ENCODE measurements around the gene NLRP6. TPM values are rescaled to one million over a fixed set of nuclear protein-coding genes. Genes with fewer than 3 reads are reported as not detected.
A peak's percentile ranks its signal among the peaks of the same experiment; 100 is the strongest.
"Not testable (repeated sequence)": the region's sequence is repeated elsewhere in the genome, so short reads cannot be mapped to it uniquely, and the experiment has no call there.

Gene NLRP6
- total RNA-seq, 2 experiments from 2014 or later = 5.5 to 6.5 TPM

- Mint-ChIP-seq H3K4me1 (peaks cover 2% of the 10 kb centered on the region), H3K36me3 (ENCODE audit: low read depth) (no peaks in the 10 kb centered on the region), H3K27ac (no peak overlapping the region), H3K4me3 (no peak overlapping the region), H3K9me3 (no peaks in the 10 kb centered on the region), H3K27me3 (no peaks in the 10 kb centered on the region)
- ChIA-PET CTCF (interaction anchor here (2.5 kb wide), 1 partner anchor 11 kb away, joined by 16 read pairs; no protein-coding TSS in a partner anchor), POLR2A (no interaction called here)
- DNase-seq = no peak
Observed at GRCh38 chr11:261624-262023, 16.6 kb upstream of the NLRP6 start.

- H3K36me3 Mint-ChIP-seq (ENCODE audit: low read depth) = peaks cover 18% of the 10 kb centered on the region
- H3K27me3 Mint-ChIP-seq = no peaks in the 10 kb centered on the region
- H3K4me1 Mint-ChIP-seq = peaks cover 39% of the 10 kb centered on the region
- peak overlapping the region; percentile 67 for H3K4me3 Mint-ChIP-seq
- peak; percentile 33 for DNase-seq
- ChIA-PET POLR2A (no interaction called here), CTCF (interaction anchor here (1.0 to 2.3 kb wide), 5 partner anchors 13 to 252 kb away, joined by 3 to 7 read pairs (median 3); no protein-coding TSS in a partner anchor)
- H3K9me3 Mint-ChIP-seq = no peaks in the 10 kb centered on the region
- H3K27ac Mint-ChIP-seq = peak overlapping the region; percentile 78
Observed at GRCh38 chr11:266676-267439, 11.3 kb upstream of the NLRP6 start.

DNA sequence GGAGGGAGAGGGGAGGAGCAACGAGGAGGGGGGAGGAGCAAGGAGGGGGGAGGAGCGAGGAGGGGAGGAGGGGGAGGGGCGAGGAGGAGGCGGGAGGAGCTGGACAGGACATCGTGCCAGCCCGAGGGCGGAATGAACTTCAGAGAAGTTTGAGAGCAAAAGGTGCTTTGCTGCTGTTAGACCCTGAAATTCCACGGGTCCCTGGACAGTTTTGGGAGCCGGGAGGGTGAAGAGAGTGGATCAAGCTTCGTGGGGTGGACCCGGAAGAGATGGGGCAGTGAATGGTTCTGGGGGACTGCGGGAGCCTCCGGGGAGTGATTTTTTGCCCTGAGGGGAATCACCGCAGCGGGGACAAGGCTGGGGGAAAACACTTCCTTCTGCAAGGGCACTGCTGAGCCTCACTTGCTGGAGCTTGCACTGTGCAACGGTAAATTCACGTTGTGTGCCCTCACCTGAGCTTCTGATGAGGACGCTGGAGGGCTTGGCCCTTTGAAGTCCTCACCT is 10.7 kb upstream of the NLRP6 start:
- POLR2A ChIA-PET = interaction anchor here (0.5 to 1.1 kb wide), 2 partner anchors 12 to 45 kb away, joined by 3 read pairs; no protein-coding TSS in a partner anchor
- Mint-ChIP-seq H3K27me3 (no peaks in the 10 kb centered on the region), H3K36me3 (ENCODE audit: low read depth) (peaks cover 19% of the 10 kb centered on the region), H3K9me3 (no peaks in the 10 kb centered on the region), H3K4me1 (peaks cover 40% of the 10 kb centered on the region), H3K4me3 (peak overlapping the region; percentile 78), H3K27ac (peak overlapping the region; percentile 98)
- CTCF ChIA-PET = interaction anchor here (0.9 to 2.3 kb wide), 8 partner anchors 12 to 251 kb away, joined by 3 to 7 read pairs (median 4); no protein-coding TSS in a partner anchor
- peak; percentile 67 for DNase-seq

GRCh38 chr11:268716-269145 is 9.5 kb upstream of the NLRP6 start:
- ChIA-PET CTCF (interaction anchor here (0.7 to 2.3 kb wide), 7 partner anchors 11 to 250 kb away, joined by 3 to 7 read pairs (median 4); no protein-coding TSS in a partner anchor), POLR2A (interaction anchor here (1.1 kb wide), 1 partner anchor 10 kb away, joined by 3 read pairs; no protein-coding TSS in a partner anchor)
- DNase-seq = peak; percentile 81
- peak overlapping the region; percentile 78 for H3K4me3 Mint-ChIP-seq
- H3K27me3 Mint-ChIP-seq, H3K9me3 Mint-ChIP-seq: not testable (repeated sequence)
- H3K27ac Mint-ChIP-seq = peak overlapping the region; percentile 98
- H3K36me3 Mint-ChIP-seq (ENCODE audit: low read depth) = peaks cover 19% of the 10 kb centered on the region
- peaks cover 40% of the 10 kb centered on the region for H3K4me1 Mint-ChIP-seq

GRCh38 chr11:269146-269890 is 8.9 kb upstream of the NLRP6 start:
- no peaks in the 10 kb centered on the region for H3K9me3 Mint-ChIP-seq
- DNase-seq = peak; percentile 73
- ChIA-PET POLR2A (no interaction called here), CTCF (interaction anchor here (1.0 to 2.3 kb wide), 3 partner anchors 18 to 249 kb away, joined by 3 to 7 read pairs (median 6); no protein-coding TSS in a partner anchor)
- peaks cover 19% of the 10 kb centered on the region for H3K36me3 Mint-ChIP-seq (ENCODE audit: low read depth)
- peak overlapping the region; percentile 78 for H3K4me3 Mint-ChIP-seq
- H3K27me3 Mint-ChIP-seq = peaks cover 8% of the 10 kb centered on the region
- peaks cover 40% of the 10 kb centered on the region for H3K4me1 Mint-ChIP-seq
- H3K27ac Mint-ChIP-seq = peak overlapping the region; percentile 98

GRCh38 chr11:270451-271318 is 7.5 kb upstream of the NLRP6 start:
- Mint-ChIP-seq H3K36me3 (ENCODE audit: low read depth) (peaks cover 19% of the 10 kb centered on the region), H3K9me3 (no peaks in the 10 kb centered on the region), H3K4me1 (peaks cover 40% of the 10 kb centered on the region), H3K27ac (peak overlapping the region; percentile 98), H3K4me3 (no peak overlapping the region), H3K27me3 (peaks cover 17% of the 10 kb centered on the region)
- CTCF ChIA-PET = interaction anchor here (1.1 to 1.2 kb wide), 2 partner anchors 10 to 20 kb away, joined by 3 read pairs; no protein-coding TSS in a partner anchor
- no peak for DNase-seq
- POLR2A ChIA-PET = no interaction called here

- Mint-ChIP-seq H3K27ac (peak overlapping the region; percentile 25), H3K4me1 (peaks cover 40% of the 10 kb centered on the region), H3K4me3 (no peak overlapping the region), H3K27me3 (peaks cover 22% of the 10 kb centered on the region), H3K9me3 (peaks cover 5% of the 10 kb centered on the region), H3K36me3 (ENCODE audit: low read depth) (peaks cover 24% of the 10 kb centered on the region)
- CTCF ChIA-PET = interaction anchor here (1.1 to 1.2 kb wide), 2 partner anchors 10 to 21 kb away, joined by 3 read pairs; no protein-coding TSS in a partner anchor
- DNase-seq = no peak
- POLR2A ChIA-PET = no interaction called here
Observed at GRCh38 chr11:271319-271715, 6.9 kb upstream of the NLRP6 start.

- no peak overlapping the region for H3K4me3 Mint-ChIP-seq
- no peak for DNase-seq
- H3K4me1 Mint-ChIP-seq = peaks cover 42% of the 10 kb centered on the region
- H3K36me3 Mint-ChIP-seq (ENCODE audit: low read depth) = peaks cover 34% of the 10 kb centered on the region
- H3K27ac Mint-ChIP-seq = no peak overlapping the region
- ChIA-PET CTCF (interaction anchor here (0.7 to 1.2 kb wide), 2 partner anchors 22 to 90 kb away, joined by 3 read pairs; no protein-coding TSS in a partner anchor), POLR2A (no interaction called here)
- H3K9me3 Mint-ChIP-seq = peaks cover 11% of the 10 kb centered on the region
- peaks cover 29% of the 10 kb centered on the region for H3K27me3 Mint-ChIP-seq
Observed at GRCh38 chr11:272195-272930, 5.8 kb upstream of the NLRP6 start.

GRCh38 chr11:272931-273198 is 5.3 kb upstream of the NLRP6 start:
- H3K4me3 Mint-ChIP-seq = no peak overlapping the region
- peaks cover 36% of the 10 kb centered on the region for H3K36me3 Mint-ChIP-seq (ENCODE audit: low read depth)
- ChIA-PET CTCF (no interaction called here), POLR2A (no interaction called here)
- H3K27me3 Mint-ChIP-seq = peaks cover 32% of the 10 kb centered on the region
- peaks cover 14% of the 10 kb centered on the region for H3K9me3 Mint-ChIP-seq
- no peak for DNase-seq
- H3K4me1 Mint-ChIP-seq = peaks cover 43% of the 10 kb centered on the region
- no peak overlapping the region for H3K27ac Mint-ChIP-seq

GRCh38 chr11:276219-276618 is 2.0 kb upstream of the NLRP6 start:
- H3K9me3 Mint-ChIP-seq = peaks cover 14% of the 10 kb centered on the region
- no peak overlapping the region for H3K4me3 Mint-ChIP-seq
- ChIA-PET POLR2A (no interaction called here), CTCF (interaction anchor here (0.7 to 1.1 kb wide), 2 partner anchors 26 to 243 kb away, joined by 3 read pairs; no protein-coding TSS in a partner anchor)
- H3K4me1 Mint-ChIP-seq = peaks cover 32% of the 10 kb centered on the region
- peaks cover 35% of the 10 kb centered on the region for H3K36me3 Mint-ChIP-seq (ENCODE audit: low read depth)
- DNase-seq = no peak
- peaks cover 44% of the 10 kb centered on the region for H3K27me3 Mint-ChIP-seq
- no peak overlapping the region for H3K27ac Mint-ChIP-seq

DNA sequence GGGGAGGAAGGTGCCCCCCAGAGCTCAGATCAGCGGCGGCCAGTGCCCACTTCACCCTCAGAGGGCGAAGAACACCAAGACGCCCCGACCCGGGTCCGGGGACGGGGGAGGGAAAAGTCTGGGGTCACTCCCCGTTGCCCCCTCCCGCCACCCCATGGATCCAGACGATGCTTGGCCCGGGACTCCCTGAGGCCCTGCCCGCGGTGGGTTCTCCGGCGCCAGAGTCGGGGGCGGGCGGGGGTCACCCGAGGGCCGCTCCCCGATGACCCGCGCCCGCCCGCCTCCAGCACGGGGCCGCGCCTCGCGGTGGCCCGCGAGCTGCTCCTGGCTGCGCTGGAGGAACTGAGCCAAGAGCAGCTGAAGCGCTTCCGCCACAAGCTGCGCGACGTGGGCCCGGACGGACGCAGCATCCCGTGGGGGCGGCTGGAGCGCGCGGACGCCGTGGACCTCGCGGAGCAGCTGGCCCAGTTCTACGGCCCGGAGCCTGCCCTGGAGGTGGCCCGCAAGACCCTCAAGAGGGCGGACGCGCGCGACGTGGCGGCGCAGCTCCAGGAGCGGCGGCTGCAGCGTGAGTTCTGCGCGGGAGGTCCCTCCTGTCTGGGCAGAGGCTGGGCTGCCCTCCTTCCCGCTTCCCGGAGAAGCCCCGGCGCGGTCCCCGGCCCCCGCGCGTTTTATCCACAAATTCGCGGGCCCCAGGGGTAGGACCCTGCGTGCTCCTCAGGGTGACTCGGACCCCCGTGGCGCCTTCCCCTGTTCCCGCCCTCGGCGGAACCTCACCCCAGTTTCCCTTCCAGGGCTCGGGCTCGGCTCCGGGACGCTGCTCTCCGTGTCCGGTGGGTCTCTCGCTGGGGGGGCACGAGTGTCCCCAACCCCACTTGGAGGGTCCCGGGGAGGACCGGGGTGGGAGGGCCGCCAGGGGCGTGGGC is 1.1 kb downstream of the NLRP6 start:
- peaks cover 60% of the 10 kb centered on the region for H3K27me3 Mint-ChIP-seq
- ChIA-PET CTCF (interaction anchor here (0.9 to 3.9 kb wide), 4 partner anchors 8 to 28 kb away, joined by 4 to 15 read pairs (median 7); no protein-coding TSS in a partner anchor), POLR2A (interaction anchor here (0.5 to 1.0 kb wide), 2 partner anchors 11 to 31 kb away, joined by 3 read pairs; no protein-coding TSS in a partner anchor)
- H3K4me1 Mint-ChIP-seq = peaks cover 53% of the 10 kb centered on the region
- peak overlapping the region; percentile 88 for H3K27ac Mint-ChIP-seq
- peaks cover 14% of the 10 kb centered on the region for H3K9me3 Mint-ChIP-seq
- peaks cover 59% of the 10 kb centered on the region for H3K36me3 Mint-ChIP-seq (ENCODE audit: low read depth)
- H3K4me3 Mint-ChIP-seq = peak overlapping the region; percentile 73
- no peak for DNase-seq
